Measurements from ENCODE around the gene ICE2.

Gene ICE2

GRCh38 chr15:60391722-60392315 lies 87.1 kb downstream of the ICE2 start:
- no peak for TF ChIP-seq CTCF (IDR thresholded peaks at IDR 0.05)
- Histone ChIP-seq H3K4me1 (ENCODE audit: control insufficient read depth in 1 of 2, insufficient read depth in 1 of 2, low read depth in 1 of 2, low read length in 1 of 2) (peaks cover 0 to 2% of the 10 kb centered on the region in 2 experiments), H3K36me3 (no peaks in the 10 kb centered on the region), H3K27me3 (peaks cover 82% of the 10 kb centered on the region), H3K9me3 (no peaks in the 10 kb centered on the region), H3K4me3 (ENCODE audit: low read depth in 1 of 2, low read length in 1 of 2) (no peak overlapping the region), H3K27ac (no peak overlapping the region)

GRCh38 chr15:60390871-60391501 lies 88.0 kb downstream of the ICE2 start:
- no peaks in the 10 kb centered on the region for H3K4me1 ChIP-seq (ENCODE audit: control insufficient read depth in 1 of 2, insufficient read depth in 1 of 2, low read depth in 1 of 2, low read length in 1 of 2)
- TF ChIP-seq CTCF (IDR thresholded peaks at IDR 0.05): no peak
- no peaks in the 10 kb centered on the region for H3K36me3 ChIP-seq

GRCh38 chr15:60390231-60390630 lies 88.7 kb downstream of the ICE2 start:
- Histone ChIP-seq H3K36me3 (no peaks in the 10 kb centered on the region), H3K27me3 (peaks cover 81% of the 10 kb centered on the region), H3K4me1 (ENCODE audit: control insufficient read depth in 1 of 2, insufficient read depth in 1 of 2, low read depth in 1 of 2, low read length in 1 of 2) (no peaks in the 10 kb centered on the region), H3K9me3 (no peaks in the 10 kb centered on the region), H3K4me3 (ENCODE audit: low read depth in 1 of 2, low read length in 1 of 2) (no peak overlapping the region), H3K27ac (no peak overlapping the region)
- no peak for TF ChIP-seq CTCF (IDR thresholded peaks at IDR 0.05)

More at GRCh38 chr15:60390871-60391501, 88.0 kb downstream of the ICE2 start:
- peaks cover 82% of the 10 kb centered on the region for H3K27me3 ChIP-seq
- no peaks in the 10 kb centered on the region for H3K9me3 ChIP-seq
- no peak overlapping the region for H3K27ac ChIP-seq
- H3K4me3 ChIP-seq (ENCODE audit: low read depth in 1 of 2, low read length in 1 of 2): no peak overlapping the region

- H3K9me3 ChIP-seq: no peaks in the 10 kb centered on the region
- H3K36me3 ChIP-seq: no peaks in the 10 kb centered on the region
- no peak overlapping the region for H3K4me3 ChIP-seq (ENCODE audit: low read depth in 1 of 2, low read length in 1 of 2)
- no peak overlapping the region for H3K27ac ChIP-seq
- H3K4me1 ChIP-seq (ENCODE audit: control insufficient read depth in 1 of 2, insufficient read depth in 1 of 2, low read depth in 1 of 2, low read length in 1 of 2): no peaks in the 10 kb centered on the region
- peaks cover 73% of the 10 kb centered on the region for H3K27me3 ChIP-seq
- TF ChIP-seq CTCF (IDR thresholded peaks at IDR 0.05): no peak
Measured at GRCh38 chr15:60389261-60390077, 89.5 kb downstream of the ICE2 start.

- Histone ChIP-seq H3K27ac (no peak overlapping the region), H3K4me1 (ENCODE audit: control insufficient read depth in 1 of 2, insufficient read depth in 1 of 2, low read depth in 1 of 2, low read length in 1 of 2) (no peaks in the 10 kb centered on the region), H3K9me3 (no peaks in the 10 kb centered on the region), H3K27me3 (peaks cover 59% of the 10 kb centered on the region), H3K4me3 (ENCODE audit: low read depth in 1 of 2, low read length in 1 of 2) (no peak overlapping the region), H3K36me3 (no peaks in the 10 kb centered on the region)
- no peak for TF ChIP-seq CTCF (IDR thresholded peaks at IDR 0.05)
Measured at GRCh38 chr15:60387321-60387720, 91.6 kb downstream of the ICE2 start.
